Activated naive CD4-positive, alpha-beta T cell treated with anti-CD3 and anti-CD28 coated beads, Interleukin-2, amount 50 U/mL, for 24 hours (primary cell): ENCODE results near the gene HPD.

Experiments
- H3K27ac Mint-ChIP-seq: one replicate; pipeline ENCODE4 v1.8.0; 2021; ENCODE audit warnings: mild to moderate bottlenecking, mixed read lengths
- H3K27me3 Mint-ChIP-seq: one replicate; pipeline ENCODE4 v1.8.0; 2021; ENCODE audit warnings: mixed read lengths
- H3K36me3 Mint-ChIP-seq: one replicate; pipeline ENCODE4 v1.8.0; 2021; ENCODE audit warnings: mixed read lengths
- H3K4me1 Mint-ChIP-seq: one replicate; pipeline ENCODE4 v1.8.0; 2021; ENCODE audit warnings: mixed read lengths
- H3K4me3 Mint-ChIP-seq: one replicate; pipeline ENCODE4 v1.8.0; 2021; ENCODE audit warnings: mild to moderate bottlenecking, mixed read lengths
- H3K9me3 Mint-ChIP-seq: one replicate; pipeline ENCODE4 v1.8.0; 2021; ENCODE audit warnings: mixed read lengths

HPD gene

DNA sequence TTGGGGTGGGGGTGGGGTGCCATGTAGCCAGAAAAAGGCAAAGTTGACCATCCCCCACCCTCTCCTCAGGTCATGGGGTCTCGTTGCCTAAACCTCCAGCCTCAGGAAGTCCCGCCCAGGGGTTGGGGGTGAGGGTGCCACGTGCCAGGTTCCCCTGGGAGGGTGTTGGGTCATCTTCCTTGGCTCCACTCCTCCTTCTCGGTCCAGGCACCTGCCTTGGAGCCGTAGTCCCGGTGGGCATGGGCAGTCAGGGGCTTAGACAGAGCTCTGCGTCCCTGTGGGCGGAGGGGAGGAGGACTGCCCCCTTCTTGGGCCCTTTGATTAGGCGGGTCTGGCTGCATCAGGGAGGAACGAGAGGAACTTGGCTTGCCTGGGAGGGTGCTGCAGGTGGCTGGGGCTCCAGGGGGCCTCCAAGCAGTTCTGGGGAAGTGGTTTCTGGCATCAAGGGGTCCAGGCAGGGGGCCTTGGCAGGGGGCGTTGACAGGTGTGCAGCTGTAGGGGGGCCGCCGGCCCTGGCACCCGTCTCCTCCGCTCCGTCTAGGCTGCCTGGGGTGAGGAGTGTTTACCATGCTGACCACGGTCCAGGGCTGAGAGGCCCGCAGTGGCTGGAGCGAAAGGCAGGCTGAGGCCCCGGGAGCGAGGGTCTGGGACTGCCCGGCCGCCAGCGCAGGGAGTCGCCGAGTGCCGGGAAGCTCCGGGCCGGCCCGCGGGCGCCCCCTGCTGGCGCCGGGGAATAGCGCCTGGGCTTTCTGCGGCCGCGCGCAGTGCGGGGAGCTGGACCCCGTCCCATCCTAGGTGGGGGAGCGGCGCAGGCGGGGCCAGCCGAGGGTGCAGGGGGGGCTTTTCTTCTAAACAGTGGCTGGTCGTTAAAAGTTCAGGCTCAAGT is 47.0 kb downstream of the HPD start:
- Mint-ChIP-seq H3K36me3 (peaks cover 8% of the 10 kb centered on the region), H3K27me3 (no peaks in the 10 kb centered on the region), H3K9me3 (no peaks in the 10 kb centered on the region), H3K4me1 (peaks cover 57% of the 10 kb centered on the region), H3K4me3 (peak overlapping the region; percentile 85), H3K27ac (peak overlapping the region; percentile 87)

DNA sequence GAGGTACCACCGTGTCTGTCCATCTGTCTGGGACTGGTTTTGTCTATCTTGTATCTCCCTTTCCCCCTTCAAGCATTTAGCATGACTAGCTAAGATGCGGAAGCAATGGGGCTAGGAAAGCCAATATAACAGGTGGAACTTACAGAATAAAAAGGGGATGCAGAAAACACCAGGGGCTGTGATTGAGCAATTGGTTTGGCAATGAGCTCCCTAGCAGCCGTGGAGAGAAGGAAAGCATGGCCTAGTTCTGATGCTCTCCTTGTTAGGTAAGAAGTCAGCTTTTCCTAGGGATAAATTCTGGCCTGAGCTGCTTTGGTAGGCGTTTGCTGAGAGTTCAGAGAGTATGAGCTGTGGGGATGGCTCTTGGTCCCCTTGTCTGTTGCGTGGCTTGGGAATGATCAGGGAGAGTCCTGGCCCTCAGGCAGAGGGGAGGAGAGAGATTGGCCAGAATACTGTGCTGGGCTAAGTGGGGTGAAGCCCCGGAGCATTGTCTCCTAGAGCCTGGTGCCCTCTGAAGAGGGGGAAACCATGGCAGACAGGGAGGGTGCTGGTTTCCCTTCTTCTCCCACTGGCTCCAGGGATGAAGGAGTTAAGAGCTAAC is 47.7 kb downstream of the HPD start:
- Mint-ChIP-seq H3K4me3 (peak overlapping the region; percentile 85), H3K9me3 (no peaks in the 10 kb centered on the region), H3K27me3 (no peaks in the 10 kb centered on the region), H3K27ac (peak overlapping the region; percentile 87), H3K4me1 (peaks cover 60% of the 10 kb centered on the region), H3K36me3 (peaks cover 9% of the 10 kb centered on the region)

DNA sequence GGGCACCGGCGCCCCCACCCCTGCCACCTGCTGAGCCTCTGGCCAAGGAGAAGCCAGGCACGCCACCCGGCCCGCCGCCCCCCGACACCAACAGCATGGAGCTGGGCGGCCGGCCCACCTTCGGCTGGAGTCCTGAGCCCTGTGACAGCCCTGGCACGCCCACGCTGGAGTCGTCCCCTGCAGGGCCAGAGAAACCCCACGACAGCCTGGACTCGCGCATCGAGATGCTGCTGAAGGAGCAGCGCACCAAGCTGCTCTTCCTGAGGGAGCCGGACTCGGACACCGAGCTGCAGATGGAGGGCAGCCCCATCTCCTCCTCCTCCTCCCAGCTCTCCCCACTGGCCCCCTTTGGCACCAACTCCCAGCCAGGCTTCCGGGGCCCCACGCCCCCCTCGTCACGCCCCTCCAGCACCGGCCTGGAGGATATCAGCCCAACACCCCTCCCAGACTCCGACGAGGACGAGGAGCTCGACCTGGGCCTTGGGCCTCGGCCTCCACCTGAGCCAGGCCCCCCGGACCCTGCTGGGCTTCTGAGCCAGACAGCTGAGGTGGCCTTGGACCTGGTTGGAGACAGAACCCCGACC is 48.3 kb downstream of the HPD start:
- peaks cover 60% of the 10 kb centered on the region for H3K4me1 Mint-ChIP-seq
- H3K36me3 Mint-ChIP-seq = peaks cover 9% of the 10 kb centered on the region
- no peaks in the 10 kb centered on the region for H3K27me3 Mint-ChIP-seq
- H3K27ac Mint-ChIP-seq = no peak overlapping the region
- peak overlapping the region; percentile 85 for H3K4me3 Mint-ChIP-seq
- H3K9me3 Mint-ChIP-seq = no peaks in the 10 kb centered on the region

DNA sequence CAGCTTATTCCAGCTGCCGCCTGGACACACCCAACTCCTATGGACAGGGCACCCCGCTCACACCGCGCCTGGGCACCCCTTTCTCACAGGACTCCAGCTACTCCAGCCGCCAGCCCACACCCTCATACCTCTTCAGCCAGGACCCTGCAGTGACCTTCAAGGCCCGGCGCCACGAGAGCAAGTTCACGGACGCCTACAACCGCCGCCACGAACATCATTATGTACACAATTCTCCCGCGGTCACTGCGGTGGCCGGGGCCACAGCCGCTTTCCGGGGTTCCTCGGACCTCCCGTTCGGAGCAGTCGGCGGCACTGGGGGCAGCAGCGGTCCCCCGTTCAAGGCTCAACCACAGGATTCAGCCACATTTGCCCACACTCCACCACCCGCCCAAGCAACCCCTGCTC is 48.9 kb downstream of the HPD start:
- H3K27me3 Mint-ChIP-seq = no peaks in the 10 kb centered on the region
- H3K27ac Mint-ChIP-seq = peak overlapping the region; percentile 12
- peaks cover 58% of the 10 kb centered on the region for H3K4me1 Mint-ChIP-seq
- peak overlapping the region; percentile 23 for H3K4me3 Mint-ChIP-seq
- peaks cover 9% of the 10 kb centered on the region for H3K36me3 Mint-ChIP-seq
- no peaks in the 10 kb centered on the region for H3K9me3 Mint-ChIP-seq

DNA sequence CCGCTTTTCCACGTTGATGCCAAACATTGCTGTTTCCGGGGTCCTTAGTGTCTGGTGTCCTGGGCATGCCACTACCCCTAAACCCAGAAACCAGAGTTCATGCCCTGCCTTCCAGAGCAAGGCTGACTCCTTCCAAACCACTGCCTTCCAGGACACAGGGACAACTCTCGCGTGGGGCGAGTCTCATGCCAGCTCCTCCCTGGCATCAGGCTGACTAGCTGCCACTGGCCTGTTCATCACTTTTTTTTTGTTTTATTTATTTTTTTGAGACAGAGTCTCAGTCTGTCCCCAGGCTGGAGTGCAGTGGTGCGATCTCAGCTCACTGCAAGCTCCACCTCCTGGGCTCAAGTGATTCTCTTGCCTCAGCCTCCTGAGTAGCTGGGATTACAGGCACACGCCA is 50.0 kb downstream of the HPD start:
- Mint-ChIP-seq H3K9me3 (no peaks in the 10 kb centered on the region), H3K27me3 (no peaks in the 10 kb centered on the region), H3K36me3 (peaks cover 9% of the 10 kb centered on the region), H3K4me1 (peaks cover 56% of the 10 kb centered on the region), H3K27ac (peak overlapping the region; percentile 51), H3K4me3 (peak overlapping the region; percentile 30)

DNA sequence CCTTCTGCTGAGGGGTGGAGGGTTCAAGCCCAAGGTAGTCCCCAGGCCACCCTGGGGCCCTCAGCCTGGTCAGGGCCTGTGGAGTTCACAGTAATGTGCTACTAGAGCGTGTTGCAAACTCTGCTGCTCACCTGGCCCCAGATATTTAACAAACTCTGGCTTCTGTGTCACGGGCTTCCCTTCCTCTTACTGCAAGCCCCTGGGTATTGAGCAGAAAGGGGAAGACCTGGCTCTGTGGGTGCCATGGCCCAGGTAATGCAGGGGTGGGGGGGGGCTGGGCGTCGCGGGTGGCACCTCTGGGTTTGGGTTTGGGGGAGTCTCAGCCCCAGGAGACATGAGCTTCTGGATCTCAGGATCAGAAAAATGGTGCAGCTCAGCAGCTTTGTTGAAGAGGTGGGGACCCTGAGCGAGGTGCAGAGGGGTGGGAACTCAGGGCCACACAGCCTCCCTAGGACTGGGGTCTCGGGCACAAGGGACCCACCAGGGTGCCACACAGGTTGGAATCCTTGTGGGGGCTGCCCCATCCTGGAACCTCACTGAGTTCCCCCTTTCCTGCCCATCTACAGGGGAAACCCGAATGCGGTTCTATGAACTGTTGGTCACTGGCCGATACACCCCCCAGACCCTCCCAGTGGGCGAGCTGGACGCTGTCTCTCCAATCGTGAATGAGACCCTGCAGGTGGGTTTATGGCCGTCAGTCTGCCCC is 50.9 kb downstream of the HPD start:
- no peaks in the 10 kb centered on the region for H3K9me3 Mint-ChIP-seq
- peaks cover 47% of the 10 kb centered on the region for H3K4me1 Mint-ChIP-seq
- no peak overlapping the region for H3K4me3 Mint-ChIP-seq
- H3K27me3 Mint-ChIP-seq = no peaks in the 10 kb centered on the region
- H3K27ac Mint-ChIP-seq = no peak overlapping the region
- H3K36me3 Mint-ChIP-seq = peaks cover 7% of the 10 kb centered on the region

DNA sequence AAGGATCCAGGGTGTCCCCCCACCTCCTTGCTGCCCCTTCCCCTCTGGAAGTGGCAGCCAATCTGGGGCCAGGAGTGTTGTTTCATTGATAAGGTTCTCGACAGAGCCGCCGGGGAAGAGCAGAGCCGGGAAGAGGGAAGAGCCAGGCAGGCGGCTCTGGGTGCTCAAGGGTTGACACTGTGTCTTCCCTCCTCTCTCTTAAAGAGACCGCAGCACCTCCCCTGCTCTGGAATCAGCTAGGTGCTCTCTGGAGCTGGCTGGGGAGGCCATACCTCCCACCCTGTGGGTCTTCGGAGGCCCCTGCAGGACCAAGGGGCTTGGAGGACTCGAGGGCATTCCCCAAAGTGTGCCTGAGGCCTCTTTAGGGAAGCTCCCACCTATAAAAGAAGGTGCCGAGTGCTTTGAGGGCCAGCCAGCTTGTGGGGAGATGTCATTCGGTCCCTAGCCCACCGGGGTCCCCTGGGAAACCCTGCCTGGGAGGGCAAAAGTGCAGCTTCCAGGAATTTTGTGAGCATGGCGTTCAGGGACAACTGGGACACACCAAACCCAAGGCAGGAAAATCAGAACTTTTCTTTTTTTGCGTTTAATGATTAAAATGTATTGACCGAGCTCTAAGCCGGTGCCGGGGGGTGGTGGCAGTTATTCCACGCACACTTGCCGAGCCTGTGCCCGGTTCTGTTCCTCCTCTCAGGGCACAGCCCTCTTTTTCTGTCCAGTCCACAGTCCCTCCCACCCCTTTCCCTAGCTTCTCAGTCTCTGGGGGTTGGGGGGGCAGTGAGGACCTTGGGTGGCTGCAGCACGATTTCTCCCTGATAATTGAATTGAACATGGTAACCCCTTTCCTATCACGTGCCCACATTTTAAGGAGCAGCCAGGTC is 51.9 kb downstream of the HPD start:
- Mint-ChIP-seq H3K36me3 (peaks cover 7% of the 10 kb centered on the region), H3K9me3 (no peaks in the 10 kb centered on the region), H3K27ac (peak overlapping the region; percentile 92), H3K4me1 (peaks cover 47% of the 10 kb centered on the region), H3K4me3 (peak overlapping the region; percentile 92), H3K27me3 (no peaks in the 10 kb centered on the region)

DNA sequence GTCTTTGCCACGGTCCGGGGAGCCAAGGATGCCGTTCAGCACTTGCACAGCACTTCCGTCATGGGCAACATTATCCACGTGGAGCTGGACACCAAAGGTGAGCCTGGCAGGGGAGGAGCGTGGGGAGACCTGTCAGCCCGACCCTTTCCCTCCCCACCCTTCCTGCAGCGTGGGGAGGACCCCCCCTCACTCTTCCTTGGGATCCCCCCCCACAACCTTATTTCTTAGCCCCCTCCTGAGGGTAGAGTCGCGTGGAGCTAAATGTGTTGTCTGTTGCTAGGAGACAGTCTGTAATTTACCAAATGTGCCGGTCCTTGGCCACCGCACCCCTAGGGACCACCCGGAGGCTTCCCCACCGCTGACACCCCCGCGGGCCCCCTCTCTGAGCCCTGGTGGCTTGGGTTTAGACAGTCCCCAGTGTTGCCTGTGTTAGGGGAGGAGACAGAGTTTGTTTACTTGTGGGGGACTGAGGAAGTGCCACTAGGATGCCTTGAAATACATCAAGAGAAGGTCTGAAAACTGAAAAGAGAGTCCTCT is 52.6 kb downstream of the HPD start:
- Mint-ChIP-seq H3K4me3 (peak overlapping the region; percentile 92), H3K27me3 (no peaks in the 10 kb centered on the region), H3K4me1 (peaks cover 45% of the 10 kb centered on the region), H3K9me3 (no peaks in the 10 kb centered on the region), H3K36me3 (peaks cover 7% of the 10 kb centered on the region), H3K27ac (peak overlapping the region; percentile 92)

DNA sequence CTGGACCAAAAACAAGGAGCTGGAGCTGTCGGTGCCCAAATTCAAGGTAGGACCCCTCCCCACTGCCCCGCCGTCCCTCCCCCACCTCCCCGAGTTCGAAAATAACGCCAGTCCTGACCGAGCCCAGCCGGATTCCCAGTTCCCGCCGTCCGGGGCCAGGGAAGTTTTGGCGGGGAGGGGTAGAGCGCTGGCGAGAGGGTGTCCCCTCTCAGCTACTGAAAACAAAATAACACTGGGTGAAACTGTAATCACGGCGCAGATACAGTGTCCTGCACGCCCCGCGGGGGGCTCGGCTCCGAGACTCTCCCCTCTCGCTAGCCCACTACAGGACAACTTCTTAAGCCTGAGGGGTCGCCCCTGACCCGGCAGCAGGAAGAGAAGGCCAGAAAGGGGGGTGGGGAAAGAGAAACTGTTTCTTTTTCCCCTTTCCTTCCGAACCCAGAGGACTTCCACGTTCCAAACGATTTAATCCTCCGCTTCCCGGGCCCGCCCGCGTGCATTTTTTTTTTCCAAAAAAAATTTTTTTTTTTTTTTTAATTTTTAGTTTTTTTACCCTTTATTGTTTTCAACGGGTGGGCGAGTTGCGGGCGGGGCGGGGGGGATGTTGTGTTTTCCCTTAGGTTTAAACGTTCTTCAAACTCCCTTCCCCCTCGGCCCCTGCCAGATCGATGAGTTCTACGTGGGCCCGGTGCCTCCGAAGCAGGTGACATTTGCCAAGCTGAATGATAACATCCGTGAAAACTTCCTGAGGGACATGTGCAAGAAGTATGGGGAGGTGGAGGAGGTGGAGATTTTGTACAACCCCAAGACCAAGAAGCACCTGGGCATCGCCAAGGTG is 53.3 kb downstream of the HPD start:
- peak overlapping the region; percentile 96 for H3K4me3 Mint-ChIP-seq
- H3K36me3 Mint-ChIP-seq = peaks cover 7% of the 10 kb centered on the region
- H3K27ac Mint-ChIP-seq = peak overlapping the region; percentile 92
- H3K9me3 Mint-ChIP-seq = no peaks in the 10 kb centered on the region
- H3K27me3 Mint-ChIP-seq = no peaks in the 10 kb centered on the region
- H3K4me1 Mint-ChIP-seq = peaks cover 40% of the 10 kb centered on the region

DNA sequence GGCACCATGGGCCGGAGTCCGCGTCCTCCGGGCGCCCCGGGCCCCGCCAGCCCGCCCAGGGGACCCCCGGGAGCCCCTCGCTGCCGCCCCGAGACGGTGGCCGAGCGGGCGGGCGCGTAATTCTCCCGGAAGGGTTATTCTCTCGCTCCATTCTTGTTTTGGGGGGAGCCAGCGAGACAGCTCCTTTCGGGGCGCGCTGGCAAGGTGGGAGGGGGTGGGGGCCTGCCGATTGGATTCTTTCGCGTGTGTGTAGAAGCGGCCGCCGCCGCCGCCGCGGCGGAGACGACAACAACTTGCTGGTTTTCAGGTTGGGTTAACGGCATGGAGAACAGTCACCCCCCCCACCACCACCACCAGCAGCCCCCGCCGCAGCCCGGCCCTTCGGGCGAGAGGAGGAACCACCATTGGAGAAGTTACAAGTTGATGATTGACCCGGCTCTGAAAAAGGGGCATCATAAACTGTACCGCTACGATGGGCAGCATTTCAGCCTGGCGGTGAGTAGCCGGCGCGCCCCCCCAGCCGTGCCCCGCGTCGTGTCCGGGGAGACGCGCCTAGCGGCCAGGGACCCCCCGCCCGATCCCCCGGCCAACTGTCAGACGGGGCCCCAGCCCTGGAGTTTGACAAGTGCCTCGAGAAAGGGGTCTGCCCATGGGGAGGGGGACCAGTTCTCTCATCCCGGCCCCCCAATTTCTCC is 54.1 kb downstream of the HPD start:
- H3K27me3 Mint-ChIP-seq = no peaks in the 10 kb centered on the region
- peaks cover 7% of the 10 kb centered on the region for H3K36me3 Mint-ChIP-seq
- H3K9me3 Mint-ChIP-seq = no peaks in the 10 kb centered on the region
- peak overlapping the region; percentile 96 for H3K4me3 Mint-ChIP-seq
- H3K4me1 Mint-ChIP-seq = peaks cover 38% of the 10 kb centered on the region
- H3K27ac Mint-ChIP-seq = peak overlapping the region; percentile 98

DNA sequence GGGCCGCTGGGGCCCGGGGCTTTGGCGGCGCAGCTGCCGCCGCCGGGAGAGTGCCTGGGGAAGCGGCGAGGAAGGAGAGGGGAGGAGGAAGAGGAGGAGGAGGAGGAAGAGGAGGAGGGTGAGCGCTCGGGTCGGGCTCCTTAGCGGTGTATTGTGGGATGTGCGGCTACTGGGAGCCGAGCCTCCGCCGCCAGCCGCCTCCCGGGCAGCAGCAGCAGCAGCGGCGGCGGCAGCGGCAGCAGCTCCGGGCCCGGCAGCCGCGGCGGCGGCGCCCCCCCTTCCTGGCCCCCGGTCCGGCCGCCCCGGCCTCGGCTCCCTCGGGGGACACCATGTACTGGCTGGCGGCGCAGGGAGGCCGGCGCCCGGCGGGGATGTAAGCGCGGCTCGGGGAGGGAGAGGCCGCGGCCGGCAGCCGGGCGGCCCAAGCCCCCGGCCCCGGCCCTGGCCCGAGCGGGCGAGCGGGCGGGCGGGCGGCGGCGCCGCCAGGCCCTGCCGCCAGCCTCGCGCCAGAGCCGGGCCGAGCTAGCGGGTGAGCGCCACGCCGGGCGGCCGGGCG is 54.7 kb downstream of the HPD start, which contains the start of gene SETD1B:
Gene SETD1B, plus strand, starts transcription at position 149 of the 556 bp plus-strand sequence. CDS start 729 bp downstream, outside the sequence.
- H3K27ac Mint-ChIP-seq = peak within 1 kb of the TSS; percentile 99
- H3K27me3 Mint-ChIP-seq = no peaks in the 10 kb centered on the region
- H3K4me1 Mint-ChIP-seq = peaks cover 40% of the 10 kb centered on the region
- no peaks in the 10 kb centered on the region for H3K9me3 Mint-ChIP-seq
- peak within 1 kb of the TSS; percentile 96 for H3K4me3 Mint-ChIP-seq
- peaks cover 5% of the 10 kb centered on the region for H3K36me3 Mint-ChIP-seq

DNA sequence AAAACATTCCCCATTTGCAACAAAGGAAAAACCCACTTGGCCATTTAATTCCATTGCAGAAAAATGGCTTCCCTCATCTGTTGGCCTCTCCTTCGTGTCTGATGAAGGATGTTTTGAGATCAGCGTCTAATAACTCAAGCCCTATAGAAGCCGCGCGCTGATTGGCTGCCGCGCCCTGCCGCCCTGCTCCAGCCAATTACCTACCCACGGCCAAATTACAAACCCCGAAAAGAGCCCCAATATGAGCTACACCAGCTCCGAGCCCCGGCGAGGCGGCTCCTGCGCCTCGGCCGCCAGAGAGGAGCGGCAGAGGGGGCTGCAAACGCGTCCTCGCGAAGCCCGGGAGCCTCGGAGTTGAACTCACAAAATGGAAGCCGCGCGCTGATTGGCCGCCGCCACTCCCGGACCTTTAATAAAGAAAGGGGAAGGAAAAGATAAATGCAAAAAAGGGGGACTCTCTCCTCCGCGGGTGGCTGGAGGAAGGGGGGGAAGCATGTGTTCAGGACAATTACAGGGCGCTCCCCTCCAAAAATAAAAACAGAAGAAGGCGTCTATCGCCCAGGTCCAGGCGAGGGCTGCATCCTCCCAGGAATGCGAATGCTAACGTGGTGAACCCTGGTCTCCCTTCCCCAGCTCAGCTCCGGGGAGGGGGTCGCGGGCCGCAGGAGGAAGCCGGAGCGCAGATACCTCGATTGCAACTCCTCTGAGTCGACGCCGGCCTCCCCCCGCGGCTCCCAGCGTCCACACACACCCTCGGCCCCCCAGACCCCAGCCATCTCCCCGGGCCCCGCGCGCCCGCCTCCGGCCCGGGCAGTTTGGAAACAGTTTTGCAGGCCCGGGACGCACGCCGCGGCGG is 55.6 kb downstream of the HPD start:
- Mint-ChIP-seq H3K36me3 (peaks cover 2% of the 10 kb centered on the region), H3K27ac (peak overlapping the region; percentile 99), H3K4me3 (peak overlapping the region; percentile 93), H3K9me3 (no peaks in the 10 kb centered on the region), H3K27me3 (no peaks in the 10 kb centered on the region), H3K4me1 (peaks cover 42% of the 10 kb centered on the region)
